Natural killer cell treated with Interleukin-12 subunit alpha and Interleukin-12 subunit beta and Interleukin-15 and Interleukin-18, amount 100 ng/mL, for 72 hours (primary cell): ENCODE results near the gene CACNG3. TPM values are rescaled to one million over a fixed set of nuclear protein-coding genes. Genes with fewer than 3 reads are reported as not detected.
A peak's percentile ranks its signal among the peaks of the same experiment; 100 is the strongest.

Source experiments
- ATAC-seq, 2 donors: fragments of 150-1000 bp; cut with Tn5 transposase in 1 of 2; sonication (Bioruptor Pico), chemical (Tn5 transposase) in 1 of 2; 2 replicates each; pipeline ENCODE4 v1.10.0; 2021
- DNase-seq: peaks from one replicate; pipeline ENCODE4 v3.0.0; 2022; ENCODE audit warnings: low spot score
- H3K27ac Mint-ChIP-seq, 2 donors: 1 replicate in 1 of 2; 2 replicates in 1 of 2; pipeline ENCODE4 v1.8.0; 2022; ENCODE audit warnings: mixed read lengths in 2 of 2, mild to moderate bottlenecking in 1 of 2, moderate library complexity in 1 of 2
- H3K27me3 Mint-ChIP-seq, 2 donors: 1 replicate in 1 of 2; 2 replicates in 1 of 2; pipeline ENCODE4 v1.8.0; 2022; ENCODE audit warnings: mixed read lengths in 2 of 2
- H3K36me3 Mint-ChIP-seq: one replicate; pipeline ENCODE4 v1.8.0; 2022; ENCODE audit warnings: mixed read lengths
- H3K4me1 Mint-ChIP-seq, 2 donors: 1 replicate in 1 of 2; 2 replicates in 1 of 2; pipeline ENCODE4 v1.8.0; 2022; ENCODE audit warnings: low read depth in 2 of 2, mixed read lengths in 2 of 2, mild to moderate bottlenecking in 1 of 2
- H3K4me3 Mint-ChIP-seq: one replicate; pipeline ENCODE4 v1.8.0; 2022; ENCODE audit warnings: mixed read lengths
- H3K9me3 Mint-ChIP-seq: 2 replicates; pipeline ENCODE4 v1.8.0; 2022; ENCODE audit warnings: mixed read lengths
- total RNA-seq, 2 donors: library from RNA; stranded (reverse); gene quantifications; one replicate each; pipeline ENCODE4 v1.2.3, GENCODE V29; 2022

The CACNG3 gene
- total RNA-seq, 2 donors from 2014 or later: not detected

DNA sequence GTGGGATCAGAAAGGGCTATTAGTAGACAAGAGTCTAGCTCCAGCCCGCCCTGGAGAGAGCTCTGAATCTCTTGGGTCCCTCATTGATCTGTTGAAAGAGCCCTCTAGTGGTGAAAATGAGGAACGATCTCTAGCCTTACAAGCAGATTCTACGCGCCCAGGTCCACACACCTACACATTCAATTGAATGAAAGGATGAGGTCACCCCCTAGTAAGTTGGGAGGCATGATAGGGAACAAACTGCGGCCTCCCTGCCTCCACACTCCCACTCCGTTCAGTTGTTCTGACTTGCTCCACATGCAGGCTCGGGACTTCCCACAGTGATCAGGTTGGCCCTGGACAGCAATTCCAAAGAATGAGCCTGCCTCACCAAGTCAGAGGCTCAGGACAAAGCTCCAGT lies 2.9 kb upstream of the CACNG3 start:
- peaks cover 0 to 4% of the 10 kb centered on the region in 2 donors for H3K4me1 Mint-ChIP-seq
- ATAC-seq (no peak), DNase-seq (no peak)
- H3K36me3 Mint-ChIP-seq: no peaks in the 10 kb centered on the region
- H3K27me3 Mint-ChIP-seq: peaks cover 36 to 42% of the 10 kb centered on the region in 2 donors
- no peak overlapping the region for H3K27ac Mint-ChIP-seq
- no peaks in the 10 kb centered on the region for H3K9me3 Mint-ChIP-seq
- H3K4me3 Mint-ChIP-seq: no peak overlapping the region

DNA sequence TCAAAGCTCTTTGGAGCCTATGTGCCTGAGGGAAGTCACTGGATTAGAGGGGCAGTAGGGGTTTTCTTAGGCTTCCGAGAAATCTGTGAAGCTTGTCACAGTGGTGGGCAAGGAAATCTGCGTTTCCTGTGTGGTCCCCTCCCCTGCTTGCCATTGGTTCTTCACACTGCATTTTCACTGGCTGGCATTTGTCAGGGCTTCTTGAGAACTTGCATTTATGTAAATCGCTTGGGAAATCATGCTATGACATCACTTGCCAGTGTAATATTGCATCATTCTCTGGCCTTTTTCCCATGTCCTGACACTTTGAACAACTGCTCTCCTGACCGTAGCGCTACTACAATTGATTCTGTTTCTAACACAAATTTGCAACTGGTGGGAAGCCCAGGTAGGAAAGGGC lies 1.8 kb downstream of the CACNG3 start:
- H3K9me3 Mint-ChIP-seq: no peaks in the 10 kb centered on the region
- no peaks in the 10 kb centered on the region for H3K36me3 Mint-ChIP-seq
- H3K4me3 Mint-ChIP-seq: no peak overlapping the region
- DNase-seq: no peak
- peaks cover 37 to 49% of the 10 kb centered on the region in 2 donors for H3K27me3 Mint-ChIP-seq
- H3K27ac Mint-ChIP-seq: no peak overlapping the region
- H3K4me1 Mint-ChIP-seq: peaks cover 0 to 4% of the 10 kb centered on the region in 2 donors
- ATAC-seq: no peak

DNA sequence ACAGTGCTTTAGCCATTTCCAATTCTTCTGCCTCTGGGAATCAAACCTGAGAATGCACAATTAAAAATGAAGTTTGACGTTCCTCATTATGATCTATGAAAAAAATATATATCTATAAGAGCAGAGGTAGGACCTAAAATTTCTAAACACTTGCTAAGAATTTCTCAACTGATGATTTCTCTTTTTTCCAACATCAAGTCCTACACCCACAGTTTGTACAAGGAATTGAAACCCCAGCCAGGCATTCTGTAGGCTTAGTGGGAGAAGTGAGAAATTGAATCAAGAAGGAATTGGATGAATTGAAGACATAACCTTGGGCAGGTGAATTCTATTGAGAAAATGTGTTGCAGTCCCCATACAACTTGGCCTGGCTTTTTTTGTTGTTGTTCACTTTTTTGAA lies 2.7 kb downstream of the CACNG3 start:
- no peaks in the 10 kb centered on the region for H3K36me3 Mint-ChIP-seq
- no peak overlapping the region for H3K27ac Mint-ChIP-seq
- no peak for ATAC-seq
- no peaks in the 10 kb centered on the region for H3K9me3 Mint-ChIP-seq
- H3K4me3 Mint-ChIP-seq: no peak overlapping the region
- peaks cover 33 to 47% of the 10 kb centered on the region in 2 donors for H3K27me3 Mint-ChIP-seq
- H3K4me1 Mint-ChIP-seq: peaks cover 0 to 4% of the 10 kb centered on the region in 2 donors
- no peak for DNase-seq

DNA sequence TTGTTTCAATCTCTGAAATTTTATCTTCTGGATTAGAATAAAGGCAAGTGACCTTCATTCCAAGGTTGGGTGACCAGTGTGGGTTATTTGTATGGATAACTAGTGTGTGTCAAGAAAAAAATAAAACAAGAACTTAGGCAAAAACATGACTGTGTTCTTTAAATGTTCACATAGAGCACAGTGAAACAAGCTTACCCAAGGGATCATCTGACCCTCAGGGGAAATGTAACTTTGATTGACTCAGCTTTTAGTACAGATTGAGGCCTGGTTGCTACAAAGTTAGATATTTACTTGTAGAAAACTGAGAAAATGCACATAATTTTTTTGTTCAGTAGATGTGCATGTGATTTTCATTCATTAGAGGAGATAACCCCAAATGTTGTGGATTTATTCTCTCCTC lies 6.7 kb downstream of the CACNG3 start:
- Mint-ChIP-seq H3K9me3 (no peaks in the 10 kb centered on the region), H3K4me3 (no peak overlapping the region), H3K36me3 (no peaks in the 10 kb centered on the region), H3K27ac (no peak overlapping the region), H3K27me3 (peaks cover 24 to 27% of the 10 kb centered on the region in 2 donors), H3K4me1 (no peaks in the 10 kb centered on the region)
- DNase-seq (no peak), ATAC-seq (no peak)

DNA sequence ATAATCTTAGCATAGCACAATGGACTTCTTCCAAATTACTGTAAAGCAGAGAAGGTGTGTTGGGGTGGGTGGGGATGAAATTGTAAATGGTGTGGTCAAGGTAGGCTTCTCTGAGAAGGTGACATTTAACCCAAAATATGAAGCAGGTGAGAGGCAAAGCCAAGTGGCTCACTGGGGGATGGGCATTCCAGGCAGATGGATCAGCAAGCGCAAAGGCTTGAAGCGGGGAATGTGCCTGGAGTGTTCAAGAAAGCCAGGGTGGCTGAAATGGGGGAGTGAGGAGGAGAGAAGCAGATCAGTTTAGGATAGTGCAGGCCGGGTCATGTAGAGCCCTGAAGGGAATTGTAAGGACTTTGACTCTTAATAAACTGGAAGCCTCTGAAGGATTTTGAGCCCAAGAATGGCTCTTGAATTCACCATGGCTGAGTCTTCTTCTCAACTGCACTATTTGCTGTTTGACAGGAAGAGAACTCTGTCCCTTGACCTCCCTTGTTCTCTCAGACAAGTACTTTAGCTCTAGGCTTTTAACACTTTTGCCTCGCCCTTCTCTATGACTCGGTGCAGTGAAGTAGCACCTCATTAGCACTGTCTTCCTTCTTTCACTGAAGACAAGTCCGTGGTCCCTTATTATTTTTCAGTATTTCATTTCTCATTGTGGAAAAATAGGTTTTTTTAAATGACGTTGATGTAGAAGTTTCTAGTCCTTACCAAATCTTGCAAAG lies 14.7 kb downstream of the CACNG3 start:
- H3K9me3 Mint-ChIP-seq: no peaks in the 10 kb centered on the region
- ATAC-seq: no peak
- H3K27ac Mint-ChIP-seq: no peak overlapping the region
- no peak overlapping the region for H3K4me3 Mint-ChIP-seq
- no peaks in the 10 kb centered on the region for H3K36me3 Mint-ChIP-seq
- DNase-seq: no peak
- peaks cover 34 to 39% of the 10 kb centered on the region in 2 donors for H3K27me3 Mint-ChIP-seq
- peaks cover 5 to 8% of the 10 kb centered on the region in 2 donors for H3K4me1 Mint-ChIP-seq

DNA sequence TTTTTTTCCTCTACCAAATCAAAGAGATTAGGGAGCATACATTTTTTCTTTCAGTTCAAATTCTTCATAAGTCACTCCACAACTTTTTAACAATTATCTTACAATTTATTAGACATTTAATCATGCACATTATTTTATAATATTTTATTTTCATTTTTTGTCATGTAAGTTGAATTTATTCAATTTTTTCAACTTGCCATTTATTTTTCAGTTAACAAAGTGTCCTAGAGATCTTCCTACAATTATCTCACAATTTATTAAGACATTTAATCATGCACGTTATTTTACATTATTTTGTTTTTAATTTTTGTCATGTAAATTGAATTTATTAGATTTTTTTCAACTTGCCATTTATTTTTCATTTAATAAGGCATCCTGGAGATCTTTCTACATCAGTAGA lies 16.2 kb downstream of the CACNG3 start:
- DNase-seq (no peak), ATAC-seq (no peak)
- Mint-ChIP-seq H3K36me3 (no peaks in the 10 kb centered on the region), H3K9me3 (no peaks in the 10 kb centered on the region), H3K4me1 (peaks cover 5 to 8% of the 10 kb centered on the region in 2 donors), H3K27ac (no peak overlapping the region), H3K4me3 (no peak overlapping the region), H3K27me3 (peaks cover 32 to 36% of the 10 kb centered on the region in 2 donors)

DNA sequence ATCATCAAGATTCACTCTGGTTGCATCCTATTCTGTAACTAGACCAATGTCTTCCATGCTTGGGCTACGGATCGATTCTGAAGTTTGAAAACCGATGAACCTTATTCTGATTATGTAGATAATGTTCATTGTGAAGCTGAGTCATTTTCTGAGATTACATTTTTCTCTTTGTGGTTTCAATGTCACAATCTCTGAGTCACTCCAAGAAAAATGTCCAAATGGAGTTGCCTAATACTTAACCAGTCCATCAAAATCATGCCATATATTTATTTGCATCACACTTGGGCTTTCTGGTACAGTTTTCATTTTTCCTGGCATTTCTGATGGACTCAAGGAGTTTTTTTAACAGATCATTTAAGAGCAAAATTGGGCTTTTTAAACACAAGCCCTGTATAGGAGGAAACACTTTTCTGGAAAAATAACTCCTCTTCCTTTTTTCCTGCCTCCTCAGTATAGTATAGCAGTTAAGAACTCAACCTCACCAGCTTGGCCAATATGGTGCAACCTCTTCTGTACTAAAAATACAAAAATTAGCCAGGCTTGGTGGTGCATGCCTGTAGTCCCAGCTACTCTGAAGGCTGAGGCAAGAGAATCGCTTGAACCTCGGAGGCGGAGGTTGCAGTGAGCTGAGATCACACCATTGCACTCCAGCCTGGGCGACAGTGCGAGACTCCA lies 17.5 kb downstream of the CACNG3 start:
- H3K9me3 Mint-ChIP-seq: no peaks in the 10 kb centered on the region
- H3K36me3 Mint-ChIP-seq: no peaks in the 10 kb centered on the region
- ATAC-seq (peak in 1 of 2 donors; percentile 50), DNase-seq (no peak)
- no peak overlapping the region for H3K27ac Mint-ChIP-seq
- H3K4me1 Mint-ChIP-seq: peaks cover 5 to 8% of the 10 kb centered on the region in 2 donors
- H3K27me3 Mint-ChIP-seq: peaks cover 39 to 41% of the 10 kb centered on the region in 2 donors
- no peak overlapping the region for H3K4me3 Mint-ChIP-seq

DNA sequence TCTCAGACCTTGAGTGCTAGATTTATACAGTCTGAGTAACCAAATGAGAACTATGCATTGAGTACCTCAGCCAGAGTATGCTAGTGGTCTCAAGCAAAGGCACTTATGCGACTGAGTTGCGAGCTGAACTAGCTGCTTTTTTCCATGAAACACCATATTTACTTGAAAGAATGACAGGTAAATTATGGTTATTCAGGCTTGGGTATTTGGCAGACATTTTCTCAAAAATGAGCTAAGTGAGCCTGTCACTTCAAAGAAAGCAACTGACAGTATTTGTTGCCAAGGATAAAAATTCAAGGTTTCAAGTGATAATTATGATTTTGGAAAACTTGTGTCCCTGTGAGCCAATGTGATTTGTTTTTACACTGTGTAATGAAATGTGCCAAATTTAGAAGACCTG lies 19.3 kb downstream of the CACNG3 start:
- DNase-seq: no peak
- Mint-ChIP-seq H3K4me3 (no peak overlapping the region), H3K27ac (no peak overlapping the region), H3K36me3 (no peaks in the 10 kb centered on the region), H3K9me3 (no peaks in the 10 kb centered on the region), H3K4me1 (peaks cover 5 to 8% of the 10 kb centered on the region in 2 donors), H3K27me3 (peaks cover 45 to 46% of the 10 kb centered on the region in 2 donors)
- ATAC-seq: no peak

DNA sequence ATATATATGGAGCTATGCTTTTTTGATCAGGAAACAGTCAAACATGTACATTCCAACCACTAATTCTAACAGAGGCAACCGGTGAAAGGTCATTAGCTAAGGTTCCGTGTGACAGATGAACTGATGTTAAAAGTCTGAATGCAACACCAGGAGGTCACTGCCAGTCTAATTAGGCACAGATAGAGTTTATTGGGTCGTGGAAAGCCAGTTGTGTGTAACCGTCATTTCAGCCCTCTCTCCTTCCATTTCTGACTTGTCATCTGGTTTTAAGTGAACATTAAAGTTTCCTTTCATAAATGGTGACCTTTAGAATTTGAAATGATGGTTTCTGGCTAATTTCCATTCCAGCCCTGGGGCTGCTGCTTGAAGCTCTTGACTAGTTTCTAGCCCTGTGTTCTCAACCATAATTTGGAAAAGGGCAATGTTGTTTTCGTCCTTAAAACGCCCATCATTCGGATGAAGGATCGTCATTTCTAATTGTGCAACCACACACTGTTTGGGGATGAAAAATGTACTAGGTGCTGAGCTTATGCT lies 23.9 kb downstream of the CACNG3 start:
- Mint-ChIP-seq H3K27ac (no peak overlapping the region), H3K27me3 (peaks cover 32 to 42% of the 10 kb centered on the region in 2 donors)
- ATAC-seq: no peak

DNA sequence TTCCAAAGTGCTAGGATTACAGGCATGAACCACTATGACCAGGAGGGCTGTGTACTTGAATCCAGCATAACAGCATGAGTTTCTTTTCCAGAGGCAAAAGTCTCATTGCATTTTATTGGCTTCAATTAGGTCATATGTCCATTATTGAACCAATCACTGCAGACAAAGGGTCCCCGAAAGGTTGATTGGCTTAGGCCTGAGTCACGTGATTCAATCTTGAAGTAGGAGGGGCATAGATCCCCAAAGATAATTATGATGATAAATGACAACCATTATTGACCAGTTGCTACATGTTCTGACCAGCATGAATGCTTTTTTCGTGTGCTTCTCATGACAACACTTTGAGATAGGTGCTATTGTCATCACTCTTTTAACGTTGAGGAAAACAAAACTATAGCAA lies 25.3 kb downstream of the CACNG3 start:
- no peaks in the 10 kb centered on the region for H3K9me3 Mint-ChIP-seq

More for the DNA sequence above, 23.9 kb downstream of the CACNG3 start:
- no peaks in the 10 kb centered on the region for H3K4me1 Mint-ChIP-seq
- no peak for DNase-seq
- H3K9me3 Mint-ChIP-seq: no peaks in the 10 kb centered on the region
- no peak overlapping the region for H3K4me3 Mint-ChIP-seq
- H3K36me3 Mint-ChIP-seq: no peaks in the 10 kb centered on the region

DNA sequence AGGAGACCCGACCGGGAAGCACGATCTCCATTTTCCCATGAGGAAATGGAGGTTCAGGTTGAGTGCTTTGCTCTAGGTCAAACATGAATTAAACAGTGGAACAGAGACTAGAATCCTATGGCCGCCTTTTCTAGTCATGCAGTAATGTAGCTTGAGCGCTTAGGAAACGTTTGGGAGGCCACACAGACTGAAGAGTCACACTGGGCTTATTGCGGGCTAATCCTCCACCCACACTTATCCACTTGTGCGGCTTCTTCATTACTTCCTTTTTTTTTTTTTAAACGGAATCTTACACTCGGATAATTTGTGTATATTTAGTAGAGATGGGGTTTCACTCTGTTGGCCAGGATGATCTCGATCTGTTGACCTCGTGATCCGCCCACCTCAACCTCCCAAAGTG lies 26.0 kb downstream of the CACNG3 start:
- no peaks in the 10 kb centered on the region for H3K4me1 Mint-ChIP-seq
- peaks cover 31 to 54% of the 10 kb centered on the region in 2 donors for H3K27me3 Mint-ChIP-seq
- DNase-seq (no peak), ATAC-seq (no peak)
- no peaks in the 10 kb centered on the region for H3K9me3 Mint-ChIP-seq
- no peak overlapping the region for H3K27ac Mint-ChIP-seq
- H3K36me3 Mint-ChIP-seq: no peaks in the 10 kb centered on the region
- no peak overlapping the region for H3K4me3 Mint-ChIP-seq

More for the DNA sequence above, 25.3 kb downstream of the CACNG3 start:
- ATAC-seq (no peak), DNase-seq (no peak)
- Mint-ChIP-seq H3K27me3 (peaks cover 32 to 47% of the 10 kb centered on the region in 2 donors), H3K36me3 (no peaks in the 10 kb centered on the region), H3K4me3 (no peak overlapping the region), H3K4me1 (no peaks in the 10 kb centered on the region), H3K27ac (no peak overlapping the region)

DNA sequence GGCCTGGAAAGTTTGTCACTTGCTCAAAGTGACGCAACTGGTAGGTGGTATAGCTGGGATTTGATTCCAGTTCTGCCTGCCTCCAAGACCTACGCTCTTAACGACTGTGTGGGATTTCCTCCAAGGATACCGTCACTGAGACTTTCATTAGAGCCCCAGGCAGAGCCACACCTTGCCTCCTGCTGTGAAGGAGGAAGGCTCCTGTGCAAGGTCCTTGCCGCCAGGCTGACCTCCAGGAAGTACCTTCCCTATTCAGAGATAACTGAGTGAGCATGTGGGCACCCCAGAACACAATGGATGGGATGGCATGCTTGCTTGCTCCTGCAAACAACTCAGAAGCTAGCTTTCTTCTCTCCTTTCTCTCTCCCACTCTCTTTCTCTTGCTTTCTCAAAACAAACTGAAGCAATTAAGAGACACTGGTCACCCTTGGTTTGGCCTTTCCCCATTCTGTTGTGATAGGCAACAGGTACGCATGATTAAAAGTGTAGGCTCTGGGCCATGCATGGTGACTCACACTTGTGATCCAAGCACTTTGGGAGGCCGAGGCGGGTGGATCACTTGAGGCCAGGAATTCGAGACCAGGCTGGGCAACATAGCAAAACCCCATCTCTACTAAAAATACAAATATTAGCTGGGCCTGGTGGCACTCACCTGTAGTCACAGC lies 30.7 kb downstream of the CACNG3 start:
- Mint-ChIP-seq H3K27me3 (peaks cover 16 to 50% of the 10 kb centered on the region in 2 donors), H3K36me3 (no peaks in the 10 kb centered on the region), H3K9me3 (no peaks in the 10 kb centered on the region)

DNA sequence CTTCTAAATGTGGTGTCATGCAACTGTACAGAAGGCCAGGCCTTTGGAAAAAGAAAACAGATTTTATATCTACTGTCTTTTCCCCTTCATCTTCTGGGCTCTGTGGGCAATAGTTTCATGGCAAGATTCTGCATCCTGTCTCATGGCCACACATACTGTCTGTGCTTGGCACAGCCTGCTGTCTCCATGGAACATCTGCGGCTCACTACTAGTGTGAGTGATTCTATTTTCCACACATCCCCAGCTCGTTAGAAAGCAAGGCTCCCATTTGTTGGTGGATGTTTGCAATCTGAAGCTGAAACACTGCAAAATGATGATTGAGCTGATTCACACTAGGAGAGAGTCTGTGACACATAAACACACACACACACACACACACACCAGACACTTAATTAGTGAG lies 32.4 kb downstream of the CACNG3 start:
- no peaks in the 10 kb centered on the region for H3K36me3 Mint-ChIP-seq
- H3K4me1 Mint-ChIP-seq: no peaks in the 10 kb centered on the region
- H3K4me3 Mint-ChIP-seq: no peak overlapping the region
- no peak overlapping the region for H3K27ac Mint-ChIP-seq
- H3K9me3 Mint-ChIP-seq: no peaks in the 10 kb centered on the region
- no peak for ATAC-seq
- DNase-seq: no peak
- H3K27me3 Mint-ChIP-seq: peaks cover 28 to 53% of the 10 kb centered on the region in 2 donors

More for the DNA sequence above, 30.7 kb downstream of the CACNG3 start:
- Mint-ChIP-seq H3K4me1 (no peaks in the 10 kb centered on the region), H3K4me3 (no peak overlapping the region), H3K27ac (no peak overlapping the region)
- no peak for ATAC-seq
- DNase-seq: no peak
